ENCODE results near the gene AGAP1.

GRCh38 chr2:235529621-235530020 is 35.8 kb downstream of the AGAP1 start:
- TF ChIP-seq POLR2A (IDR thresholded peaks at IDR 0.05) (no peak), CTCF (IDR thresholded peaks at IDR 0.05) (no peak), EP300 (IDR thresholded peaks at IDR 0.05) (no peak)
